OCI-LY7 (cell line): ENCODE results near the gene MOB3B. TPM values are rescaled to one million over a fixed set of nuclear protein-coding genes. Genes with fewer than 3 reads are reported as not detected.

Experiments
- BruUV-seq: library from RNA; stranded (reverse); fragments of 400-500 nt; replicated peaks from 2 replicates; lab custom pipeline; 2021; lab: Mats Ljungman, UMichigan
- CTCF ChIA-PET: fragments of 300-600 bp; sonication (Branson Sonifier 250); formaldehyde crosslinking; loops from one replicate; lab custom pipeline; 2022; ENCODE audit warnings: antibody characterized with exemption; ENCODE audit not compliant: unreplicated experiment; lab: Charles Lee
- POLR2A ChIA-PET: fragments of 300-600 bp; sonication (Branson Sonifier 250); formaldehyde crosslinking; loops from one replicate; lab custom pipeline; 2022; ENCODE audit warnings: antibody characterized with exemption; lab: Charles Lee
- DNase-seq: peaks from one replicate; pipeline ENCODE4 v3.0.0-alpha.2; 2015; ENCODE audit warnings: low spot score
- H2AFZ ChIP-seq: fragments of 200-600 bp; sonication (generic), shearing (Covaris generic); 2 replicates; pipeline ENCODE4 v1.6.1; 2014; ENCODE audit warnings: mild to moderate bottlenecking, antibody characterized with exemption, low read length, moderate library complexity
- H3K27ac ChIP-seq: fragments of 200-600 bp; sonication (generic); 2 replicates; pipeline ENCODE4 v1.5.1; 2014; ENCODE audit warnings: mixed run types, low read depth, mild to moderate bottlenecking, moderate library complexity, low read length, inconsistent platforms; ENCODE audit not compliant: poor library complexity, severe bottlenecking
- H3K36me3 ChIP-seq: fragments of 200-600 bp; sonication (generic); 2 replicates; pipeline ENCODE4 v1.6.1; 2014; ENCODE audit warnings: mild to moderate bottlenecking, antibody characterized with exemption, low read length, moderate library complexity, mixed read lengths; ENCODE audit not compliant: insufficient read depth
- H3K4me1 ChIP-seq: fragments of 200-600 bp; sonication (generic); 2 replicates; pipeline ENCODE4 v1.5.1; 2014; ENCODE audit warnings: mild to moderate bottlenecking, low read length; ENCODE audit not compliant: insufficient read depth, poor library complexity, severe bottlenecking
- H3K4me2 ChIP-seq: fragments of 200-600 bp; sonication (generic); 2 replicates; pipeline ENCODE4 v1.6.1; 2014; ENCODE audit warnings: mild to moderate bottlenecking, low read length
- H3K4me3 ChIP-seq: fragments of 200-600 bp; sonication (generic); 2 replicates; pipeline ENCODE4 v1.5.1; 2014; ENCODE audit warnings: mild to moderate bottlenecking, low read depth, low read length; ENCODE audit not compliant: poor library complexity, severe bottlenecking
- H3K79me2 ChIP-seq: fragments of 200-600 bp; sonication (generic); 2 replicates; pipeline ENCODE4 v1.6.1; 2016; ENCODE audit warnings: low read depth, mild to moderate bottlenecking, low read length, moderate library complexity, mixed read lengths; ENCODE audit not compliant: insufficient read depth
- H3K9me2 ChIP-seq: fragments of 200-600 bp; sonication (generic); 2 replicates; pipeline ENCODE4 v1.6.1; 2016; ENCODE audit warnings: mild to moderate bottlenecking, low read length, mixed read lengths; ENCODE audit not compliant: insufficient read depth
- H3K9me3 ChIP-seq: fragments of 200-600 bp; sonication (generic); 2 replicates; pipeline ENCODE4 v1.6.1; 2014; ENCODE audit warnings: mild to moderate bottlenecking, mixed run types, low read length, mixed read lengths
- H4K20me1 ChIP-seq: fragments of 200-600 bp; sonication (generic); 2 replicates; pipeline ENCODE4 v1.6.1; 2014; ENCODE audit warnings: mild to moderate bottlenecking, antibody characterized with exemption, low read length, moderate library complexity, mixed read lengths; ENCODE audit not compliant: insufficient read depth
- CTCF ChIP-seq: fragments of 200-600 bp; sonication (generic); conservative IDR thresholded peaks from 2 replicates; pipeline ENCODE4 v1.5.1; 2014; ENCODE audit warnings: mild to moderate bottlenecking, antibody characterized with exemption, low read length, moderate library complexity, mixed read lengths
- EZH2phosphoT487 ChIP-seq: fragments of 200-600 bp; sonication (generic); IDR thresholded peaks from 2 replicates; pipeline ENCODE4 v1.6.1; 2018; ENCODE audit warnings: low read depth, borderline replicate concordance, mild to moderate bottlenecking, mixed run types, antibody characterized with exemption, low read length, moderate library complexity, mixed read lengths
- intact Hi-C: fragments of 100-400 bp; cut with micrococcal nuclease; formaldehyde crosslinking; loops from one replicate; pipeline ENCODE4 v1.10.0; 2022; ENCODE audit not compliant: unreplicated experiment
- total RNA-seq, 2 experiments: library from RNA; depleted of rRNA in 1 of 2; stranded (reverse); fragments of >200 nt in 1 of 2; shearing (Covaris generic) in 1 of 2; gene quantifications; 2 replicates each; pipeline ENCODE4 v1.2.3, GENCODE V29; 2014 to 2022

Gene MOB3B
- total RNA-seq, 2 experiments from 2014 or later = 0.04 TPM; not detected in 1

DNA sequence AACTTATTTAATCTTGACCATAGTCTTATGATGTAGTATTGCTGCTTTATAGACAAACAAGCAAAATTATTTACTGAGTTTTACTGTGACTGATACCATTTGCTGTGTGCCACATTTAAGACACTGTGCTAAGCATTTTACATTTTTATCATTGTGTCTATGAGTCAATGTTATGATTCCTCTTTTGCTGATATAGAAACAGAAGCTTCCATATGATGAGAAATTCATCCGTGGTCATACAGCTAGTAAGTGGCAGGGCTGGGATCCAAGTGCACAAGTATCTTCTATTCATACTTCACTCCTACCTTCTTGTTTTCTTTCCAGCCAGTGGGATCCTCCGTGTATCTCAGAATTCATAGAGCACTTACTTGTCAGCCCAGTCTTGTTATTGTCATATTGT is 22.6 kb downstream of the MOB3B start:
- Histone ChIP-seq H3K36me3 (no peaks in the 10 kb centered on the region), H3K79me2 (no peaks in the 10 kb centered on the region), H4K20me1 (no peaks in the 10 kb centered on the region), H3K27ac (no peak overlapping the region), H3K4me2 (no peak overlapping the region), H2AFZ (no peak overlapping the region), H3K4me1 (no peaks in the 10 kb centered on the region), H3K9me2 (no peaks in the 10 kb centered on the region), H3K9me3 (no peaks in the 10 kb centered on the region), H3K4me3 (no peak overlapping the region)
- intact Hi-C loops = no loop called here
- no TSS peak for BruUV-seq
- CTCF ChIA-PET = no interaction called here
- POLR2A ChIA-PET = interaction anchor here (0.7 to 1.2 kb wide), 2 partner anchors 22 to 739 kb away, joined by 3 read pairs; no protein-coding TSS in a partner anchor
- DNase-seq = no peak
- TF ChIP-seq CTCF = no peak
- TF ChIP-seq EZH2phosphoT487 = no peak

- H3K4me2 ChIP-seq = no peak overlapping the region
- H3K27ac ChIP-seq = no peak overlapping the region
- H3K4me3 ChIP-seq = no peak overlapping the region
- no peaks in the 10 kb centered on the region for H3K9me2 ChIP-seq
- POLR2A ChIA-PET = no interaction called here
- H3K9me3 ChIP-seq = no peaks in the 10 kb centered on the region
- no peaks in the 10 kb centered on the region for H3K36me3 ChIP-seq
- CTCF ChIA-PET = no interaction called here
- H3K4me1 ChIP-seq = no peaks in the 10 kb centered on the region
- TF ChIP-seq EZH2phosphoT487 = no peak
- TF ChIP-seq CTCF = no peak
- H3K79me2 ChIP-seq = no peaks in the 10 kb centered on the region
- no peak for DNase-seq
- no peaks in the 10 kb centered on the region for H4K20me1 ChIP-seq
- no TSS peak for BruUV-seq
- intact Hi-C loops = no loop called here
- no peak overlapping the region for H2AFZ ChIP-seq
These were observed 23.9 kb downstream of the MOB3B start for GRCh38 chr9:27505744-27506161.

GRCh38 chr9:27504259-27504658 is 25.4 kb downstream of the MOB3B start:
- H3K4me1 ChIP-seq = no peaks in the 10 kb centered on the region
- H2AFZ ChIP-seq = no peak overlapping the region
- no peaks in the 10 kb centered on the region for H3K79me2 ChIP-seq
- no peak overlapping the region for H3K4me2 ChIP-seq
- H3K4me3 ChIP-seq = no peak overlapping the region
- H3K9me3 ChIP-seq = no peaks in the 10 kb centered on the region
- intact Hi-C loops = loop anchor here (5.0 kb wide), 1 partner anchor 652 kb away; no protein-coding TSS in a partner anchor
- no peak overlapping the region for H3K27ac ChIP-seq
- no peak for TF ChIP-seq CTCF
- no peak for TF ChIP-seq EZH2phosphoT487
- H3K9me2 ChIP-seq = no peaks in the 10 kb centered on the region
- BruUV-seq = no TSS peak
- ChIA-PET CTCF (no interaction called here), POLR2A (no interaction called here)
- DNase-seq = no peak
- no peaks in the 10 kb centered on the region for H3K36me3 ChIP-seq
- H4K20me1 ChIP-seq = no peaks in the 10 kb centered on the region
